ENCODE measurements around the gene RASGRF1.

RASGRF1 gene

GRCh38 chr15:79088426-79089205 is 2.0 kb downstream of the RASGRF1 start:
- no peak for TF ChIP-seq ZFX (IDR thresholded peaks at IDR 0.05)
- no peak for TF ChIP-seq CTCF (conservative IDR thresholded peaks at IDR 0.05)
- H3K27ac ChIP-seq: no peak overlapping the region

GRCh38 chr15:79086814-79087213 is 3.8 kb downstream of the RASGRF1 start:
- no peak overlapping the region for H3K27ac ChIP-seq
- TF ChIP-seq ZFX (IDR thresholded peaks at IDR 0.05) (no peak), CTCF (conservative IDR thresholded peaks at IDR 0.05) (no peak)

GRCh38 chr15:79084308-79084968 is 6.1 kb downstream of the RASGRF1 start:
- no peak overlapping the region for H3K27ac ChIP-seq
- no peak for TF ChIP-seq ZFX (IDR thresholded peaks at IDR 0.05)
- no peak for TF ChIP-seq CTCF (conservative IDR thresholded peaks at IDR 0.05)

GRCh38 chr15:79083154-79083553 is 7.4 kb downstream of the RASGRF1 start:
- TF ChIP-seq ZFX (IDR thresholded peaks at IDR 0.05) (no peak), CTCF (conservative IDR thresholded peaks at IDR 0.05) (no peak)
- no peak overlapping the region for H3K27ac ChIP-seq

- TF ChIP-seq ZFX (IDR thresholded peaks at IDR 0.05): no peak
- no peak for TF ChIP-seq CTCF (conservative IDR thresholded peaks at IDR 0.05)
- H3K27ac ChIP-seq: no peak overlapping the region
Observed at GRCh38 chr15:79082363-79083070, 8.1 kb downstream of the RASGRF1 start.

GRCh38 chr15:79078763-79079410 is 11.7 kb downstream of the RASGRF1 start:
- TF ChIP-seq ZFX (IDR thresholded peaks at IDR 0.05) (no peak), CTCF (conservative IDR thresholded peaks at IDR 0.05) (no peak)
- H3K27ac ChIP-seq: no peak overlapping the region

All from C4-2B (cell line).